HG03378 (cell line): ENCODE results near the gene AARS1.
"Not testable (repeated sequence)": the region's sequence is repeated elsewhere in the genome, so short reads cannot be mapped to it uniquely, and the experiment has no call there.

Source experiments
- ATAC-seq: cut with Tn5 transposase; IDR thresholded peaks from one replicate; pipeline ENCODE4 v1.9.1; 2021; ENCODE audit warnings: mild to moderate bottlenecking, moderate library complexity; ENCODE audit not compliant: unreplicated experiment

The AARS1 gene

GRCh38 chr16:70276392-70276791 lies 12.9 kb downstream of the AARS1 start:
- ATAC-seq, result no peak

- no peak for ATAC-seq
Measured at GRCh38 chr16:70271696-70272095, 17.6 kb downstream of the AARS1 start.

- ATAC-seq, result no peak
Measured at GRCh38 chr16:70270176-70270575, 19.1 kb downstream of the AARS1 start.

GRCh38 chr16:70269471-70269870 lies 19.8 kb downstream of the AARS1 start:
- ATAC-seq, result no peak

- not testable (repeated sequence) for ATAC-seq
Measured at GRCh38 chr16:70267922-70268321, 21.4 kb downstream of the AARS1 start.

GRCh38 chr16:70267516-70267915 lies 21.8 kb downstream of the AARS1 start:
- ATAC-seq, result no peak

GRCh38 chr16:70259903-70260302 lies 29.4 kb downstream of the AARS1 start:
- not testable (repeated sequence) for ATAC-seq

GRCh38 chr16:70258946-70259345 lies 30.4 kb downstream of the AARS1 start:
- ATAC-seq, result no peak

- ATAC-seq, result no peak
Measured at GRCh38 chr16:70258065-70258464, 31.2 kb downstream of the AARS1 start.

- ATAC-seq, result no peak
Measured at GRCh38 chr16:70257391-70257790, 31.9 kb downstream of the AARS1 start.

- no peak for ATAC-seq
Measured at GRCh38 chr16:70255574-70255973, 33.7 kb downstream of the AARS1 start.

- no peak for ATAC-seq
Measured at GRCh38 chr16:70254965-70255286, 34.4 kb downstream of the AARS1 start.

- no peak for ATAC-seq
Measured at GRCh38 chr16:70254180-70254964, 34.9 kb downstream of the AARS1 start.

- no peak for ATAC-seq
Measured at GRCh38 chr16:70253291-70254106, 35.8 kb downstream of the AARS1 start.

GRCh38 chr16:70252355-70252988 lies 36.8 kb downstream of the AARS1 start:
- no peak for ATAC-seq

- ATAC-seq, result peak; percentile 72
Measured at GRCh38 chr16:70251629-70252354, 37.5 kb downstream of the AARS1 start, which contains the start of gene EXOSC6. Gene EXOSC6, minus strand, starts transcription at chr16:70251940. Its CDS starts 40 bp downstream, at chr16:70251900.

GRCh38 chr16:70250748-70251628 lies 38.3 kb downstream of the AARS1 start:
- peak; percentile 30 for ATAC-seq

- ATAC-seq, result not testable (repeated sequence)
Measured at GRCh38 chr16:70249697-70250096, 39.6 kb downstream of the AARS1 start.

- not testable (repeated sequence) for ATAC-seq
Measured at GRCh38 chr16:70238773-70239172, 50.5 kb downstream of the AARS1 start.

- not testable (repeated sequence) for ATAC-seq
Measured at GRCh38 chr16:70231831-70232230, 57.5 kb downstream of the AARS1 start.
